GM18505 (cell line): ENCODE data around the gene ZNF135.

Source experiments
- ATAC-seq: cut with Tn5 transposase; IDR thresholded peaks from one replicate; pipeline ENCODE4 v1.9.1; 2021; ENCODE audit not compliant: unreplicated experiment
- POLR2A ChIP-seq: IDR thresholded peaks from 4 replicates; pipeline ENCODE4 v1.6.1; 2011; ENCODE audit warnings: borderline replicate concordance; ENCODE audit not compliant: insufficient read depth, insufficient read length; ENCODE audit errors: extremely low read depth

Gene ZNF135

GRCh38 chr19:58054901-58055874, 3.9 kb upstream of the ZNF135 start:
- no peak for TF ChIP-seq POLR2A
- no peak for ATAC-seq

- no peak for ATAC-seq
- no peak for TF ChIP-seq POLR2A
Observed at GRCh38 chr19:58056261-58056660, 2.8 kb upstream of the ZNF135 start.

- ATAC-seq, result no peak
- no peak for TF ChIP-seq POLR2A
Observed at GRCh38 chr19:58056861-58057260, 2.2 kb upstream of the ZNF135 start.

GRCh38 chr19:58058467-58058866, 615 bp upstream of the ZNF135 start:
- no peak for TF ChIP-seq POLR2A
- no peak for ATAC-seq

GRCh38 chr19:58059671-58060078, 593 bp downstream of the ZNF135 start:
- ATAC-seq, result no peak

GRCh38 chr19:58060231-58060630, 1.1 kb downstream of the ZNF135 start:
- no peak for ATAC-seq

More at GRCh38 chr19:58059671-58060078, 593 bp downstream of the ZNF135 start:
- no peak for TF ChIP-seq POLR2A

GRCh38 chr19:58063712-58064111, 4.6 kb downstream of the ZNF135 start:
- TF ChIP-seq POLR2A, result no peak
- no peak for ATAC-seq

More at GRCh38 chr19:58060231-58060630, 1.1 kb downstream of the ZNF135 start:
- TF ChIP-seq POLR2A, result no peak

- TF ChIP-seq POLR2A, result no peak
- ATAC-seq, result no peak
Observed at GRCh38 chr19:58067240-58067912, 8.3 kb downstream of the ZNF135 start.

- TF ChIP-seq POLR2A, result no peak
- no peak for ATAC-seq
Observed at GRCh38 chr19:58079792-58080191, 20.7 kb downstream of the ZNF135 start.

GRCh38 chr19:58083021-58083420, 23.9 kb downstream of the ZNF135 start:
- no peak for TF ChIP-seq POLR2A
- no peak for ATAC-seq

GRCh38 chr19:58084596-58085347, 25.7 kb downstream of the ZNF135 start:
- no peak for ATAC-seq

GRCh38 chr19:58085348-58085875, 26.3 kb downstream of the ZNF135 start:
- ATAC-seq, result no peak
- no peak for TF ChIP-seq POLR2A

More at GRCh38 chr19:58084596-58085347, 25.7 kb downstream of the ZNF135 start:
- TF ChIP-seq POLR2A, result no peak
